Activated CD8-positive, alpha-beta memory T cell treated with anti-CD3 and anti-CD28 coated beads, Interleukin-2, amount 50 U/mL, for 1 hour (primary cell): ENCODE results near the gene ZNF267.
"Not testable (repeated sequence)": the region's sequence is repeated elsewhere in the genome, so short reads cannot be mapped to it uniquely, and the experiment has no call there.

Experiments used
- DNase-seq: peaks from one replicate; pipeline ENCODE4 v3.0.0-alpha.2; 2020; ENCODE audit errors: extremely low read depth

The ZNF267 gene

DNA sequence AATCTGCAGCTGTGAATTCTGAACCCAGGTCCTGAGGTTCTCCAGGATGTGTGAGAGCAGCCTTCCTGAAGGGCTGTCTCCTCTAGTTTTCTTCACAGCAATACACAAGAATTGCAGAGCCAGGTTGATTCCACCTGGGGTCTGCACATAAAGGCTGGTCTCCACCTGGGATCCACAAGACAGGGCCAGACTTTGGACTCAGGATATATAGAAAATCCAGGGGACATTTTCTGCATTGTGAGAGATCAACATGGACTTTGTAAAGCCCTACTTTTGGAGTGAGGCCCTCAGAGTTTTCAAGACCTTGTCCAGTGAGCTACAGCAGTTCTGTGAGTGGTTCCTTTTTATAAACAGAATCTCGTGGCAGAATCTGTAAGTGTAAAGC lies 6.3 kb downstream of the ZNF267 start:
- DNase-seq: no peak

DNA sequence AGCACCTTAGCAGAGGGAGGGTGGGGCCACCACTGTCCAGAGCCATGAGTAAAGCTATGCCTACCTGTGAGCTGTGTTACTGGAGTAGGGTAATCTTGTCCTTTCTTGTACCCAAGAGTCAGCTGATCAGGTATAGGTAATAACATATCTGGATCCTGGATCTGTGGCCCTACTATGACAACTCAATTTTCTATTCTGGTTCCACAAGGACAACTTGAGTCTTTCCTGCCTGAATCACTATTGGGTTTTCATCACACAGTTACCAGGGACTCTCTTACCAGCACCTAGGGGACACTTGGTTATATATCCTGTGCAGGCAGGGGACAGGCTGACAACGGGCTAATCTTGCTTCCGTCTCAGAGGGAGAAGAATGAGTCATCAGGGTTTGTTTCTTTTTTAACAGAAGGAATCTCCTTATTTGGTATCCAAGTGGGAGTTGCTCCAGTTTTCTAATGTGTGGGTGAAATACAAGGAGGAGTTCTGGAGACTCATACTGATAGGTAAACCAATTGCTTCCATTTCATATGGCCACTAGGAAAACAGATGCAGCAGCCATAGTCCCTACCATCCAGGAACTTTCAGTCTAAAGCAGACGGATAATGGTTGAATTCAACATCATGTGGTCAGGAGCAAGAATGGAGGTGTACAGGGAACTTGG lies 6.8 kb downstream of the ZNF267 start:
- no peak for DNase-seq

DNA sequence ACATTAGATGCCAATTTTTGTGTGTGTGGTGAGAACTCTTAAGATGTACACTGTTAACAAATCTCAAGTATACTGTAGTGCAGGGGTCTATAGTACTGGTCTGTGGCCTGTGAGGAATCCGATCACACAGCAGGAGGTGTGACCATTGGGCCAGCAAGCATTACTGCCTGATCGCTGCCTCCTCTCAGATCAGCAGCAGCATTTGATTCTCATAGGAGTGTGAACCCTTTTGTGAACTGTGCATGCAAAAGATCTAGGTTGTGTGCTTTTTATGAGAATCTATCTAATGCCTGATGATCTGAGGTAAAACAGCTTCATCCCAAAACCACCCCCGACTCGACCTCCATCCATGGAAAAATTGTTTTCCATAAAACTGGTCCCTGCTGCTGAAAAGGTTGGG lies 12.6 kb downstream of the ZNF267 start:
- no peak for DNase-seq

DNA sequence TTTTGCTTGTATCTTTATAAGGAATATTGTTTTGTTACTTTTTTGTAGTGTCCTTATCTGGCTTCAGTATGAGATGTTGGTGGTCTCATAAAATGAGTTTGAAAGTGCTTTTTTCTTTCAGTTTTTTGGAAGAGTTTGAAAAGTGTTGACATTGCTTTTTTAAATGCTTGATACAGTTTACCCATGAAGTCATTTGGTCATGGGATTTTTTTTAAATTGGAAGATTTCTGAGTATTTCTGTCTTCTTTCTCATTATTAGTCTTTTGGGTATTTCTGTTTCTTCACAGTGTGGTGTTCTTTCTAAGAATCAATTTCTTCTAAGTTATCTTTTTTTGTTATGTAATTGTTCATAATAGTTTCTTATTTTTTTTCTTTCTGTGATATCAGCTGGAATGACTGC lies 15.1 kb downstream of the ZNF267 start:
- no peak for DNase-seq

DNA sequence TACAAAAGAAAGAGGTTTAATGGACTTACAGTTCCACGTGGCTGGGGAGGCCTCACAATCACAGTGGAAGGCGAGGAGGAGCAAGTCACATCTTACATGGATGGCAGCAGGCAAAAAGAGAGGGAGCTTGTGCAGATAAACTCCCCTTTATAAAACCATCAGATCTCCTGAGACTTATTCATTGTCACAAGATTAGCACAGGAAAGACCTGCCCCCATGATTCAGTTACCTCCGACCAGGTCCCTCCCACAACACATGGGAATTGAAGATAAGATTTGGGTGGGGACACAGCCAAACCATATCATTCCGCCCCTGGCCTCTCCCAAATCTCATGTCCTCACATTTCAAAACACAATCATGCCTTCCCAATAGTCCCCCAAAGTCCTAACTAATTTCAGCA lies 18.5 kb downstream of the ZNF267 start:
- not testable (repeated sequence) for DNase-seq

DNA sequence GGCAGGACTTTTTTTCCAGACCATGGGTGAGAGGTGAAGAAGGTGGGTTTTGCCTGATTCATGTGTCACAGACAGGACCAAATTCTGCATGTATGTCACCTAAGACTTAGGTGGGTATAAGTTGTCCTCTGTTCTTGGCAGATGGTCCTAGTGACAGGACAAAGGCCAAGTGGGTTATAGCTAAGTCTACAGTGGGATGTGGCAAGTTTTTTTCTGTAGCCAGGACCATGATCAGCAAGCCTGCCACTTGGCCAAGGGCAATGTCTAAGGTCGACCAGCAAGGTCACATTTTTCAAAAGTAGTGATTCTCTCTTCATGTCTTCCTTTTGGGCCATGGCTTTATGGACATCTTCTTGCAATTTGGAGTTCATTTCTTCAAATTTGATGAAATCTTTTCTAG lies 20.2 kb downstream of the ZNF267 start:
- no peak for DNase-seq

DNA sequence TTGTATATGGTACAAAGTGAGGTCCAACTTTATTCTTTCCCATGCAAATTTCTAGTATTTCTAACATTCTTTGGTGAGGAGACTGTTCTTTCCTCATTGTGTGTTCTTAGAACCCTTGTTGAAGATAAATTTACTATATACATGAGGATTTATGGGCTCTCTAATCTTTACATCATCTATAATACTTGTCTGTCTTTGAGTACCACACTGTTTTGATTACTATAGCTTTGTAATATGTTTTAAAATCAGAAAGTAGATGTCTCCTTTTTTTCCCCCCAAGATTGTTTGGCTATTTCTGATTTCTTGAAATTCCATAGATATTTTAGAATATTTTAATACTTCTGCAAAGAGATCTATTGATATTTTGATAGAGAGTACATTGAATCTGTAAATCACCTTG lies 23.7 kb downstream of the ZNF267 start:
- no peak for DNase-seq

DNA sequence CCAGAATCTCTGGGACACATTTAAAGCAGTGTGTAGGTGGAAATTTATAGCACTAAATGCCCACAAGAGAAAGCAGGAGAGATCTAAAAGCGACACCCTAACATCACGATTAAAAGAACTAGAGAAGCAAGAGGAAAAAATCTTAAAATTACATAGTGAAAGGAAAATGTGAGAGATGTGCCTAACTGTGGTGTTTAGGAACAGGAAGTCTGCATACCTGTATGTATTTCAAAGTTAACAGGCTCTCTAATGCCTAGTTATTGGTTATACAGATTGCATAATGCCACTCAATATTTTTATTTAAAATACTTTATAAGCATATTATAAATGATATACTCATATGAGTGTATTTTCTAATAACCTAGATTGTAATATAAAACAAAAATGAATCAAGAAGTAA lies 25.9 kb downstream of the ZNF267 start:
- DNase-seq: no peak

DNA sequence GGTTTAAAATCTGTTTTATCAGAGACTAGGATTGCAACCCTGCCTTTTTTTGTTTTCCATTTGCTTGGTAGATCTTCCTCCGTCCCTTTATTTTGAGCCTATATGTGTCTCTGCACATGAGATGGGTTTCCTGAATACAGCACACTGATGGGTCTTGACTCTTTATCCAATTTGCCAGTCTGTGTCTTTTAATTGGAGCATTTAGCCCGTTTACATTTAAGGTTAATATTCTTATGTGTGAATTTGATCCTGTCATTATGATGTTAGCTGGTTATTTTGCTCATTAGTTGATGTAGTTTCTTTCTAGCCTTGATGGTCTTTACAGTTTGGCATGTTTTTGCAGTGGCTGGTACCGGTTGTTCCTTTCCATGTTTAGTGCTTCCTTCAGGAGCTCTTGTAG lies 31.0 kb downstream of the ZNF267 start:
- DNase-seq: not testable (repeated sequence)

DNA sequence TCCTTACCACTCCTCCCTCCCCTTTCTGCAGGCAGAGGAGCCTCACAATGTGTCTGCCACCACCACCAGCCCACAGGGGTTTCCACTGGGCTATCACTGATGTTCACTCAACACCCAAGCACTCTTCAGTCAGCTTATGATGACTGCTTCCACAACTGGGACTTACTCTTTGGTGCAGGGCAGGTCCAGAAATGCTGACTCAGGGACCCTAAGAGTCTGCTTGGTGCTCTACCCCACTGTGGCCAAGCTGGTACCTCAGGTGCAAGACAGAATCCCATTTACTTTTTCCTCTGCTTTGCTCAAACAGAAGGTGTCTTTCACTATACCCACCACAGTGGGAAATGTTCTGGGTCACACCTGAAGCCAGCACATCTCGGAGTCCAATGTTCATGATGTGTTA lies 40.1 kb downstream of the ZNF267 start:
- DNase-seq: no peak

DNA sequence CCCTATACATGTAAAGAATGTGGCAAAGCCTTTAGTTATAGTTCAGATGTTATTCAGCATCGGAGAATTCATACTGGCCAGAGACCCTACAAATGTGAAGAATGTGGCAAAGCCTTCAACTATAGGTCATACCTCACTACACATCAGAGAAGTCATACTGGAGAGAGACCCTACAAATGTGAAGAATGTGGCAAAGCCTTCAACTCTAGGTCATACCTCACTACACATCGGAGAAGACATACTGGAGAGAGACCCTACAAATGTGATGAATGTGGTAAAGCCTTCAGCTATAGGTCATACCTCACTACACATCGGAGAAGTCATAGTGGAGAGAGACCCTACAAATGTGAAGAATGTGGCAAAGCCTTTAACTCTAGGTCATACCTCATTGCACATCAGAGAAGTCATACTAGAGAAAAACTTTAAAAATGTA lies 42.5 kb downstream of the ZNF267 start:
- DNase-seq: no peak

DNA sequence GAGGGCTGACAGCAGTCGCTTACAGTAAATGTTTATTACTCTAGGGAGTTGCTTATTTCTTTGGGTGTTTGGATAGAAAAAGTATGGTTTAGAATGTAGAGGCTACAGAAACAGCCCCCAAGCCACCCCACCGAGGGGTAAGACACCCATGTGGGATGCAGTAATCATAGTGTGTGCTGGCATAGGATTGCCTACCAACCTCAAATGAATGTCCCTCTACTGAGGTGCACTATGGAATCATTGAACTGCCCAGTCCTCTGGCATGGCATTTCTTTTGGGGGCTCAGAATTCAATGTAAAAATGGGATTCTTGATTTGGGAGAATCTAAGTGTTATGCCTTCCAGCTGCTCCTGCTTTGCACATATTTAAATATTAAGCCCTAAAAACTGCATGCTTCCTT lies 46.8 kb downstream of the ZNF267 start:
- no peak for DNase-seq

DNA sequence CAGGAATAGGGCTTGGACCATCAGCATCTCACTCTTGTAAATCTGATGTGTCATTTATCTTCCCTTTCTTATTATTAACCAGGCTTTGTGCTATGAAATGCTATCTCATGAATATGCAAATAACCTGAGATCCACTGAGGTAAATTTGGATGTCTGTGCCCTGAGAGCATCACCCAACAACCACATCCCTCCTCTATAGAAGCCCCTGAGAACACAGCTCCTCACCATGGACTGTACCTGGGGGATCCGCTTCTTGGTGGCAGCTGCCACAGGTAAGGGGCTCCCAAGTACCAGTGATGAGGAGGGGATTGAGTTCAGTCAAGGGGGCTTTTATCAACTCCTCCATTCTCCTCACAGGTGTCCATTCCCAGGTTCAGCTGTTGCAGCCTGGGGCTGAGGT lies 78.2 kb downstream of the ZNF267 start:
- not testable (repeated sequence) for DNase-seq

DNA sequence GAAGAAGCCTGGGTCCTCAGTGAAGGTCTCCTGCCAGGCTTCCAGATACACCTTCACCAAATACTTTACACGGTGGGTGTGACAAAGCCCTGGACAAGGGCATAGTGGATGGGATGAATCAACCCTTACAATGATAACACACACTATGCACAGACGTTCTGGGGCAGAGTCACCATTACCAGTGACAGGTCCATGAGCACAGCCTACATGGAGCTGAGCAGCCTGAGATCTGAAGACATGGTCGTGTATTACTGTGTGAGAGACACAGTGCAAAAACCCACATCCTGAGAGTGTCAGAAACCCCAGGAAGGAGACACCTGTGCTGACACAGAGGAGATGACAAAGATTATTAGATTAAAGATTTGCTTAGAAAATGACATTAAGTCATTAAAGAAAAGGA lies 78.6 kb downstream of the ZNF267 start:
- not testable (repeated sequence) for DNase-seq

DNA sequence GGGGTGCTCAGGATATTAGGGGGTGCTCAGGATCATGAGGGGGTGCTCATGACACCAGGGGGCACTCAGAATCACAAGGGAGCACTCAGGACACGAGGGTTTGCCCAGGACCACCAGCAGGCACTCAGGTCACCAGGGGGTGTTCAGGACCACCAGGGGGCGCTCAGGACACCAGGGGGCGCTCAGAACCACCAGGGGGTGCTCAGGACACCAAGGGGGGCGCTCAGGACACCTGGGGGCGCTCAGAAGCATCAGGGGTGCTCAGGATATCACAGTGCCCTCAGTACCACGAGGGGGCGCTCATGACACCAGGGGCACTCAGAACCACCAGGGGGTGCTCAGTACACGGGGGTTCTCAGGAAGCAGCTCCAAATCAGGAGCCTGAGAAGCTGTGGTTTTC lies 82.6 kb downstream of the ZNF267 start:
- DNase-seq: not testable (repeated sequence)

DNA sequence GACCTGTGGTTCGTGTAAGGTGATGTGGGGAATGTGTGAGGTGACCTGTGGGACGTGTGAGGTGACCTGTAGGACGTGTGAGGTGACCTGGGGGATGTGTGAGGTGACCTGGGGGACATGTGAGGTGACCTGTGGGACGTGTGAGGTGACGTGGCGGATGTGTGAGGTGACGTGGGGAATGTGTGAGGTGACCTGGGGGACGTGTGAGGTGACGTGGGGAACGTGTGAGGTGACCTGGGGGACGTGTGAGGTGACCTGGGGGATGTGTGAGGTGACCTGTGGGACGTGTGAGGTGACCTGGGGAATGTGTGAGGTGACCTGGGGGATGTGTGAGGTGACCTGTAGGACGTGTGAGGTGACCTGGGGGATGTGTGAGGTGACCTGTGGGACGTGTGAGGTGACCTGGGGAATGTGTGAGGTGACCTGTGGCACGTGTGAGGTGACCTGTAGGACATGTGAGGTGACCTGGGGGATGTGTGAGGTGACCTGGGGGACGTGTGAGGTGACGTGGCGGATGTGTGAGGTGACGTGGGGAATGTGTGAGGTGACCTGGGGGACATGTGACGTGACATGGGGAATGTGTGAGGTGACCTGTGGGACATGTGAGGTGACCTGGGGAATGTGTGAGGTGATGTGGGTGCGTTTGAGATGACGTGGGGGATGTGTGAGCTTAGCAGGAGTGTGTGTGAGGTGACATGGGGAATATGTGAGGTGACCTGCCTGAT lies 86.7 kb downstream of the ZNF267 start:
- DNase-seq: not testable (repeated sequence)
